22Rv1 (cell line): ENCODE results near the gene NCOA1.

ENCODE experiments used
- ZFX ChIP-seq: fragments of 450-650 bp; IDR thresholded peaks from 2 replicates; pipeline ENCODE4 v1.6.1; 2017; ENCODE audit warnings: antibody characterized with exemption, borderline replicate concordance
- TF ChIP-seq, protein P1 (sequence below): fragments of 450-650 bp; IDR thresholded peaks from 2 replicates; pipeline ENCODE4 v1.5.1; 2017; ENCODE audit warnings: mild to moderate bottlenecking

GRCh38 chr2:24671230-24671629 is 180.2 kb downstream of the NCOA1 start:
- TF ChIP-seq, protein P1, sequence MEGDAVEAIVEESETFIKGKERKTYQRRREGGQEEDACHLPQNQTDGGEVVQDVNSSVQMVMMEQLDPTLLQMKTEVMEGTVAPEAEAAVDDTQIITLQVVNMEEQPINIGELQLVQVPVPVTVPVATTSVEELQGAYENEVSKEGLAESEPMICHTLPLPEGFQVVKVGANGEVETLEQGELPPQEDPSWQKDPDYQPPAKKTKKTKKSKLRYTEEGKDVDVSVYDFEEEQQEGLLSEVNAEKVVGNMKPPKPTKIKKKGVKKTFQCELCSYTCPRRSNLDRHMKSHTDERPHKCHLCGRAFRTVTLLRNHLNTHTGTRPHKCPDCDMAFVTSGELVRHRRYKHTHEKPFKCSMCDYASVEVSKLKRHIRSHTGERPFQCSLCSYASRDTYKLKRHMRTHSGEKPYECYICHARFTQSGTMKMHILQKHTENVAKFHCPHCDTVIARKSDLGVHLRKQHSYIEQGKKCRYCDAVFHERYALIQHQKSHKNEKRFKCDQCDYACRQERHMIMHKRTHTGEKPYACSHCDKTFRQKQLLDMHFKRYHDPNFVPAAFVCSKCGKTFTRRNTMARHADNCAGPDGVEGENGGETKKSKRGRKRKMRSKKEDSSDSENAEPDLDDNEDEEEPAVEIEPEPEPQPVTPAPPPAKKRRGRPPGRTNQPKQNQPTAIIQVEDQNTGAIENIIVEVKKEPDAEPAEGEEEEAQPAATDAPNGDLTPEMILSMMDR = no peak
- no peak for TF ChIP-seq ZFX
